ENCODE data around the gene WDFY3. TPM values are rescaled to one million over a fixed set of nuclear protein-coding genes. Genes with fewer than 3 reads are reported as not detected.

The WDFY3 gene
- total and polyA plus RNA-seq, 2 of the 4 experiments (the other 2 are of a cell fraction): 12.5 to 58.1 TPM

DNA sequence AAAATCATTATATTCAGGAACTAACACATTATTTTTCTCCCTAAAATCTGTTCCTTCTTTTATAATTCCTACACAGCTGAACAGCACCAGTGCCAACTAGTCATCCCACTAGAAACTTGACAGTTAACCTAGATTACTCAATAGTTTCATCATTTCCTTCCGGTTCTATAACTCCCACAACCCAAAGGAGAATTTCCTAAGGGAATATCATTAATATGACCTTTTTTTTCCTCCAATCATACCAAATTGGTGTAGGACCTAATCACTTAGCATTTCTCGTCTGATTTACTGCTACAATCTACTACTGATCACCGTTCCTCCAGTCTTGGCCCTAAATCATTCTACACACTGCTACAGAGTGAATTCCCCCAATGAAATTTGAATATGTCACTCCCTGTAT lies 45.9 kb downstream of the WDFY3 start:
- peak overlapping the region; percentile 77; the same call in 1 of the 2 replicates for H4K91ac ChIP-seq (ENCODE audit: insufficient read depth, low read depth, low read length)
- H3K9ac ChIP-seq (ENCODE audit: low read depth, low read length): no peak overlapping the region
- H3K14ac ChIP-seq (replicated peaks; ENCODE audit: low read depth, low read length): no peak overlapping the region
- H3K4me1 ChIP-seq (ENCODE audit: control insufficient read depth, insufficient read depth, low read length): peaks cover 4% of the 10 kb centered on the region; the same call in 1 of the 2 replicates
- ChIA-PET CTCF (no interaction called here), POLR2A (ENCODE audit: unreplicated experiment) (no interaction called here)
- ATAC-seq (ENCODE audit: low read depth) (0 out of 2 replicates have a peak, but pooled peaks have one; percentile 21), DNase-seq (peak; percentile 78)
- TF ChIP-seq CEBPB (IDR thresholded peaks at IDR 0.05; ENCODE audit: low read depth, low read length): peak; percentile 88
- no peak for TF ChIP-seq FOS (IDR thresholded peaks at IDR 0.05; ENCODE audit: low read depth, low read length)
- no peak overlapping the region for H3K4me3 ChIP-seq (ENCODE audit: insufficient read depth, low read depth, low read length)
- H3K9me3 ChIP-seq (ENCODE audit: control insufficient read depth, insufficient read depth, low read length): no peaks in the 10 kb centered on the region
- no TSS peak for BruUV-seq (replicated peaks)
- H4K20me1 ChIP-seq (ENCODE audit: insufficient read depth, low read length): no peaks in the 10 kb centered on the region; the same call in none of the 2 replicates
- in situ Hi-C loops (cut with MboI; ENCODE audit: low sequenced_read_pairs) (no loop called here), intact Hi-C loops (cut with micrococcal nuclease) (no loop called here), dilution Hi-C loops (cut with HindIII; ENCODE audit: low sequenced_read_pairs, unreplicated experiment) (no loop called here)
- no peaks in the 10 kb centered on the region for H3K27me3 ChIP-seq (ENCODE audit: control insufficient read depth, insufficient read depth, low read length)
- peaks cover 21 to 37% of the 10 kb centered on the region in 2 experiments for H3K79me1 ChIP-seq (ENCODE audit: low read depth in 1 of 2, low read length in 2 of 2)
- H2AFZ ChIP-seq (replicated peaks; ENCODE audit: low read length, poor library complexity): no peak overlapping the region
- peak overlapping the region; percentile 91; the same call in 1 of the 2 replicates for H2BK20ac ChIP-seq (ENCODE audit: low read depth, low read length)
- 0 out of 3 replicates have a peak overlapping the region, but pooled peaks have one; percentile 30 for H2BK15ac ChIP-seq (ENCODE audit: low read depth, low read length)
- H3K36me3 ChIP-seq (ENCODE audit: control insufficient read depth, insufficient read depth, low read length): no peaks in the 10 kb centered on the region
- H3K23ac ChIP-seq (ENCODE audit: low read depth, low read length): peak overlapping the region; percentile 39; the same call in 1 of the 2 replicates
- no peak overlapping the region for H4K5ac ChIP-seq (ENCODE audit: low read depth, low read length)
- H2BK5ac ChIP-seq (ENCODE audit: low read depth, low read length, poor library complexity, severe bottlenecking): peak overlapping the region; percentile 81
- no CpG with 5 or more reads among the region's 3 CpGs for WGBS, 2 experiments (ENCODE audit: extremely low coverage in 2 of 2, insufficient read length in 1 of 2)
- no peak overlapping the region for H3K56ac ChIP-seq (ENCODE audit: extremely low read depth, insufficient read depth, low read length)
- peak overlapping the region; percentile 61; the same call in 1 of the 2 replicates for H3K4me2 ChIP-seq (ENCODE audit: low read depth, low read length)
- peak overlapping the region; percentile 69; the same call in 1 of the 2 replicates for H3K18ac ChIP-seq (ENCODE audit: low read depth, low read length)
- H2BK120ac ChIP-seq (ENCODE audit: low read depth, low read length): peak overlapping the region; percentile 92
- H3K9me1 ChIP-seq (ENCODE audit: insufficient read depth, low read length): no peaks in the 10 kb centered on the region; the same call in 1 of the 2 replicates
- no peak overlapping the region for H2AK9ac ChIP-seq (replicated peaks; ENCODE audit: low read depth, low read length, poor library complexity)
- H4K8ac ChIP-seq (ENCODE audit: low read depth in 2 of 2, low read length in 2 of 2): peak overlapping the region in 1 of 2 experiments; percentile 88; a peak in 2 of 4 replicates
- H3K4ac ChIP-seq (ENCODE audit: low read depth, low read length): peak overlapping the region; percentile 73; the same call in 1 of the 2 replicates
- no peak overlapping the region for H2AK5ac ChIP-seq (ENCODE audit: low read depth, low read length)
- H3K27ac ChIP-seq (ENCODE audit: insufficient read depth, low read length): no peak overlapping the region
